Measurements from ENCODE around the gene FKBP9. TPM values are rescaled to one million over a fixed set of nuclear protein-coding genes. Genes with fewer than 3 reads are reported as not detected.
"Not testable (repeated sequence)": the region's sequence is repeated elsewhere in the genome, so short reads cannot be mapped to it uniquely, and the experiment has no call there.

FKBP9 gene
- total RNA-seq, 1 experiment from 2014 or later: 11.0 TPM

- H3K9me3 Mint-ChIP-seq; ATAC-seq; H3K36me3 Mint-ChIP-seq; H3K4me1 Mint-ChIP-seq; H3K27ac Mint-ChIP-seq; H3K27me3 Mint-ChIP-seq (ENCODE audit: low read depth); CTCF ChIA-PET; POLR2A ChIA-PET; DNase-seq (ENCODE audit: low spot score); H3K4me3 Mint-ChIP-seq: not testable (repeated sequence)
Observed at GRCh38 chr7:32991068-32991585, 33.9 kb downstream of the FKBP9 start.

GRCh38 chr7:32991975-32992700 lies 34.9 kb downstream of the FKBP9 start:
- POLR2A ChIA-PET: not testable (repeated sequence)

DNA sequence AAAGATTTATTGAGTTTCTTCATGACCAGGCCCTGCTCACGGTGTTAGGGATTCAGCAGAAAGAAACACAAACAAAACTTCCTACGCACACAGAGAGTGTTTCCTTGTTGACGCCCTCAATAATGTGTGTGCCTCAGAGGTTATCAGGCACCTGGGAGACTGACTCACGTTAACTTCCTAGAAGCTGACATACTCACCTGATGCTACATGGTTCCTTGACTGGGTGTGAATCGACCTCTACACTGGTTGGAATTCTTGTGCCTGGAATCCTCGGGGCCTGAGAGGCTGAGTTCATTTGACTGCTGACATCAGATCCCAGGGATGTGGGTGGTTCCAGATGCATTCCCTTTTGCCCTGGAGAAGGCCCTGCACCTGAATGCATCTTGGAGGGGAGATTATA lies 35.5 kb downstream of the FKBP9 start:
- not testable (repeated sequence) for ATAC-seq, H3K27ac Mint-ChIP-seq, H3K4me3 Mint-ChIP-seq

More at GRCh38 chr7:32991975-32992700, 34.9 kb downstream of the FKBP9 start:
- H3K27me3 Mint-ChIP-seq (ENCODE audit: low read depth); H3K4me1 Mint-ChIP-seq; CTCF ChIA-PET; H3K27ac Mint-ChIP-seq; ATAC-seq; H3K9me3 Mint-ChIP-seq; H3K4me3 Mint-ChIP-seq; H3K36me3 Mint-ChIP-seq; DNase-seq (ENCODE audit: low spot score): not testable (repeated sequence)

GRCh38 chr7:32997956-32998355 lies 40.7 kb downstream of the FKBP9 start:
- POLR2A ChIA-PET; CTCF ChIA-PET; H3K36me3 Mint-ChIP-seq; H3K27me3 Mint-ChIP-seq (ENCODE audit: low read depth); DNase-seq (ENCODE audit: low spot score); H3K27ac Mint-ChIP-seq; H3K9me3 Mint-ChIP-seq: not testable (repeated sequence)
- peaks cover 16% of the 10 kb centered on the region for H3K4me1 Mint-ChIP-seq
- H3K4me3 Mint-ChIP-seq: peak overlapping the region; percentile 4; the same call in 1 of the 2 replicates
- peak; percentile 32; the same call in 1 of the 2 replicates for ATAC-seq

More for the DNA sequence above, 35.5 kb downstream of the FKBP9 start:
- CTCF ChIA-PET; H3K27me3 Mint-ChIP-seq (ENCODE audit: low read depth); H3K9me3 Mint-ChIP-seq; DNase-seq (ENCODE audit: low spot score); H3K4me1 Mint-ChIP-seq; H3K36me3 Mint-ChIP-seq; POLR2A ChIA-PET: not testable (repeated sequence)

- ATAC-seq (peak; percentile 90), DNase-seq (ENCODE audit: low spot score) (peak; percentile 30)
- CTCF ChIA-PET; H3K27me3 Mint-ChIP-seq (ENCODE audit: low read depth); H3K36me3 Mint-ChIP-seq; POLR2A ChIA-PET; H3K27ac Mint-ChIP-seq; H3K9me3 Mint-ChIP-seq: not testable (repeated sequence)
- Mint-ChIP-seq H3K4me1 (peaks cover 21% of the 10 kb centered on the region), H3K4me3 (peak overlapping the region; percentile 4; the same call in 1 of the 2 replicates)
Observed at GRCh38 chr7:32998361-32999171, 41.3 kb downstream of the FKBP9 start.

- H3K9me3 Mint-ChIP-seq; H3K36me3 Mint-ChIP-seq; DNase-seq (ENCODE audit: low spot score); H3K4me3 Mint-ChIP-seq; ATAC-seq; POLR2A ChIA-PET; CTCF ChIA-PET; H3K27ac Mint-ChIP-seq; H3K27me3 Mint-ChIP-seq (ENCODE audit: low read depth): not testable (repeated sequence)
- H3K4me1 Mint-ChIP-seq: peaks cover 25% of the 10 kb centered on the region
Observed at GRCh38 chr7:32999380-32999779, 42.1 kb downstream of the FKBP9 start.

GRCh38 chr7:33003111-33003510 lies 45.9 kb downstream of the FKBP9 start:
- H3K4me3 Mint-ChIP-seq; POLR2A ChIA-PET; DNase-seq (ENCODE audit: low spot score); H3K36me3 Mint-ChIP-seq; H3K27me3 Mint-ChIP-seq (ENCODE audit: low read depth); H3K27ac Mint-ChIP-seq; CTCF ChIA-PET; H3K9me3 Mint-ChIP-seq: not testable (repeated sequence)
- H3K4me1 Mint-ChIP-seq: peaks cover 21% of the 10 kb centered on the region
- ATAC-seq: peak; percentile 10; the same call in 1 of the 2 replicates

GRCh38 chr7:33004104-33004616 lies 46.9 kb downstream of the FKBP9 start:
- DNase-seq (ENCODE audit: low spot score); H3K9me3 Mint-ChIP-seq; H3K27ac Mint-ChIP-seq; H3K36me3 Mint-ChIP-seq; H3K4me3 Mint-ChIP-seq; POLR2A ChIA-PET; H3K27me3 Mint-ChIP-seq (ENCODE audit: low read depth); CTCF ChIA-PET: not testable (repeated sequence)
- peaks cover 13% of the 10 kb centered on the region for H3K4me1 Mint-ChIP-seq
- ATAC-seq: peak; percentile 68

- not testable (repeated sequence) for H3K9me3 Mint-ChIP-seq; H3K27me3 Mint-ChIP-seq (ENCODE audit: low read depth)
Observed at GRCh38 chr7:33005193-33005592, 48.0 kb downstream of the FKBP9 start.

DNA sequence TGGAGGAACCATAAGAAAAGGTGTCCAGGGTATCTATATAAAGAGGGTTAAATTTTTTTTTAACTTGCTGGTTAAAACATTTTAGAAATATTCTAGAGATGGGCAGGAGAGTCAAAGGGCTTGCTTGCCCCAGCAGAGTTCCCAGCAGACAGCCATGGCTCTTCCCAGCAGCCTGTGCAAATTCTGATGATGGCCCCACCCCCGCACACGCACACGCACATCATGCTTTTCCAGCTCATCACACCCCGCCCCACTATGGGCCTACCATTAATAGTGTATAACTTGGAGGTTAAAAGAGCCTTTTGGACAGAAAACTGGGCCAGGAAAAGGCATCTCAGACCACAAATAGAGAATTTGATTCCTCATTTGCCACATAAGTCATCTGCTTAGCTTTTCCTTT lies 48.5 kb downstream of the FKBP9 start:
- CTCF ChIA-PET; H3K4me1 Mint-ChIP-seq; ATAC-seq; POLR2A ChIA-PET; DNase-seq (ENCODE audit: low spot score); H3K27me3 Mint-ChIP-seq (ENCODE audit: low read depth); H3K27ac Mint-ChIP-seq; H3K9me3 Mint-ChIP-seq; H3K4me3 Mint-ChIP-seq; H3K36me3 Mint-ChIP-seq: not testable (repeated sequence)

More at GRCh38 chr7:33005193-33005592, 48.0 kb downstream of the FKBP9 start:
- ATAC-seq; H3K4me3 Mint-ChIP-seq; DNase-seq (ENCODE audit: low spot score); POLR2A ChIA-PET; CTCF ChIA-PET; H3K27ac Mint-ChIP-seq; H3K36me3 Mint-ChIP-seq; H3K4me1 Mint-ChIP-seq: not testable (repeated sequence)

Data from WTC11 (cell line).